ENCODE measurements around the gene POLR1A.

POLR1A gene

GRCh38 chr2:85981579-85982247 is 124.0 kb downstream of the POLR1A start:
- no peak for DNase-seq (ENCODE audit: low read depth in 2 of 2)

DNA sequence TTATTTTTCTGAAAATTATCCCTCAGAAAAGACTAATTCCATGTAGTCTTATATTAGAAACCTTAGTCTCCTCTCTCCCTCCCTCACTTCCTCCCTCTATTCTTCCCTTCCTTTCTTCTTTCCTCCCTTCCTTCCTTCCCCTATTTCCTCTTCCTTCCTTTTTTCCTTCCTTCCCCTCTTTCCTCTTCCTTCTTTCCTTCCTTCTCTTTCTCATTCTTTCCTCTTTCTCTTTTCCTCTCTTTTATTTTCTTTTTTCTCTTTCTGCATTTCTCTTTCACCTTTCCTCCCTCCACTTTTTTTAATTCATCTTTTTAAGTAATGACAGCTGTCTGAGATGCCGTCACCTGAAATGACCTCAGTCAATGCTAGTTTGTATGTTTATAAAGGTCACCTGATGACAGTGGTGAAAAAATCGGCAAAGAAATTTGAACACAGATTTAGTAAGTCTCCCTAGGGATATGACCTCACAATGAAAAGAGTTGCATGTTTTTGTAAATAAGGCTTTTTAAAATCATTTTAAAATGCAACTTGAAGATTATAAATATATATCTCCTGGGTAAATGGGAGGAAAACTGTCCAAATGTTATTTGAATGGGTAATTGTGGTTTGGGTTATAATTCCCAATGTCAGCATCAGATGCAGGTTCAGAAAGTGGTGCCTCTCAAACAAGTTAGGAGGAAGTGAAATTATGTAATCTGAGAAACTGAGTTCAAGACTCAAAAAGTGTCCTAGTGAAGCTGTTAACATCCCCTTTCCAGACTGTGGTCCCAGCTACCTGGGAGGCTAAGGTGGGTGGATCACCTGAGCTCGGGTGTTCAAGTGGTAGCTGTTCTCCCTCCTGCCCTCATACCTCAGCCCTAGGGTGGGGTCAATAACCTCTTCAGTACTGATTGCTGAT is 126.6 kb downstream of the POLR1A start:
- DNase-seq (ENCODE audit: low read depth in 2 of 2) = no peak

GRCh38 chr2:85976106-85976920 is 129.4 kb downstream of the POLR1A start:
- no peak for DNase-seq (ENCODE audit: low read depth in 2 of 2)

GRCh38 chr2:85975581-85975980 is 130.1 kb downstream of the POLR1A start:
- no peak for DNase-seq (ENCODE audit: low read depth in 2 of 2)

GRCh38 chr2:85974390-85974789 is 131.3 kb downstream of the POLR1A start:
- no peak for DNase-seq (ENCODE audit: low read depth in 2 of 2)

DNA sequence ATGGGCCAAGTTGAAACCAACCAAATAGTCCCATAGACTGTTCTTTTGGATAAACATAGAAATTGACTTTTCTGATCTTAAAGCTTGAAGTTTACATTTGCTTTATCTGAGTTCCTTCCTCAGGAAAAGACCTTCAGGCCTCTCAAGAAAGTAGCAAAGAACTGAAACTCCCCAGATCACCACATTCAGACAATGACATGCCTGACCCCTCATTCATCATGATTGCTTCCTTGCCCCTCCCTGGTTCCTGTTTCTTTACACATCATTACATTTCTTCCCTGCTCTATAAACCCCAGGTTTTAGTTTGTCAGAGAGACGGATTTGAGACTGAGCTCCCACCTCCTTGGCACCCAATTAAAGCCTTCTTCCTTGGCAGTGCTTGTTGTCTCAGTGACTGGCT is 133.3 kb downstream of the POLR1A start:
- DNase-seq (ENCODE audit: low read depth in 2 of 2) = no peak

DNA sequence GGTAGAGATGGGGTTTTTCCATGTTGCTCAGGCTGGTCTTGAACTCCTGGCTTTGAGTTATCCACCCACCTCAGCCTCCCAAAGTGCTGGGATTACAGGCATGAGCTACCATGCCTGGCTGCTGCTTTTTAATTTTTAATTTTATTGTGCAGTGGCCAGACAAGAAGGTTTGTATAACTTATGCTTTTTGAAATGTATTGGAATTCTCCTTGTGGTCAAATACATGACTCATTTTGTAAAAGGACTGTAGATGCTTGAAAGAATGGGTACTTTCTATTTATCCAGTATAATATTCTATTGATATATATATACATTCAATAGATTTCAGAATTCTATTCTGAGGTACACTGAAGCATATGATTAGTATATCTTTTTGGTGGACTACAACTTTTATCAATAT is 134.3 kb downstream of the POLR1A start:
- peak in 1 of 2 experiments; percentile 18 for DNase-seq (ENCODE audit: low read depth in 2 of 2)

All from fibroblast of skin of left biceps (primary cell).